Activated T-cell treated with anti-CD3 and anti-CD28 coated beads for 48 hours (primary cell): ENCODE measurements around the gene EEF1AKMT4.
A peak's percentile ranks its signal among the peaks of the same experiment; 100 is the strongest.

Source experiments
- DNase-seq: peaks from one replicate; pipeline ENCODE4 v3.0.0-alpha.2; 2020; ENCODE audit warnings: low read depth

The EEF1AKMT4 gene

GRCh38 chr3:184249412-184250166 is at the start of gene EEF1AKMT4:
Gene EEF1AKMT4 (plus strand): TSS chr3:184249672. CDS start chr3:184249695, 23 bp downstream.
- DNase-seq = peak; percentile 95

- no peak for DNase-seq
These were observed 48.6 kb upstream of the EEF1AKMT4 start for GRCh38 chr3:184200825-184201224.

- no peak for DNase-seq
These were observed 45.9 kb upstream of the EEF1AKMT4 start for GRCh38 chr3:184203526-184203925.

GRCh38 chr3:184209146-184209923 is 40.1 kb upstream of the EEF1AKMT4 start:
- no peak for DNase-seq

GRCh38 chr3:184211297-184211696 is 38.2 kb upstream of the EEF1AKMT4 start:
- no peak for DNase-seq

GRCh38 chr3:184211718-184212117 is 37.8 kb upstream of the EEF1AKMT4 start:
- DNase-seq = no peak

GRCh38 chr3:184218814-184219213 is 30.7 kb upstream of the EEF1AKMT4 start:
- no peak for DNase-seq

DNA sequence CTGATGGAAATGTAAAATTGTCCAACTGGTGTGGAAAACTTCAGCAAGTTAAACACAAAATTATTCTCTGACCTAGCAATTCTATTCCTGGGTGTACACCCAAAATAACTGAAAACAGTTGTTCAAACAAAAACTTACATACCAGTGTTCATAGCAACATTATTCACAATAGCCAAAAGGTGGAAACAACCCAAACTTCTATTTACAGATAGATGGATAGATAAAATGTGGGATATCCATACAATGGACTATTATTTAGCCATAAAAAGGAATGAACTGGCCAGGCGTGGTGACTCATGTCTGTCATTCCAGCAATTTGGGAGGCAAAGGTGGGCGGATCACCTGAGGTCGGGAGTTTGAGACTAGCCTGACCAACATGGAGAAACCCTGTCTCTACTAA is 27.0 kb upstream of the EEF1AKMT4 start:
- DNase-seq = no peak

GRCh38 chr3:184223946-184224345 is 25.5 kb upstream of the EEF1AKMT4 start:
- no peak for DNase-seq

- DNase-seq = peak; percentile 44
These were observed 22.0 kb upstream of the EEF1AKMT4 start for GRCh38 chr3:184227481-184227935.

GRCh38 chr3:184228376-184229137 is 20.9 kb upstream of the EEF1AKMT4 start:
- no peak for DNase-seq

- peak; percentile 75 for DNase-seq
These were observed 19.9 kb upstream of the EEF1AKMT4 start, which contains the start of gene VWA5B2 for GRCh38 chr3:184229394-184230080. Gene VWA5B2 (plus strand): TSS chr3:184229585. CDS start chr3:184230529, 944 bp downstream.

GRCh38 chr3:184230081-184230602 is 19.3 kb upstream of the EEF1AKMT4 start:
- DNase-seq = no peak

GRCh38 chr3:184230603-184231528 is 18.6 kb upstream of the EEF1AKMT4 start:
- no peak for DNase-seq

GRCh38 chr3:184231671-184232070 is 17.8 kb upstream of the EEF1AKMT4 start:
- DNase-seq = no peak

- no peak for DNase-seq
These were observed 16.2 kb upstream of the EEF1AKMT4 start for GRCh38 chr3:184233127-184233843.

- no peak for DNase-seq
These were observed 15.2 kb upstream of the EEF1AKMT4 start for GRCh38 chr3:184234224-184234623.

GRCh38 chr3:184234671-184235380 is 14.6 kb upstream of the EEF1AKMT4 start:
- no peak for DNase-seq
